SK-N-SH (cell line): ENCODE data around the gene IRF2BPL.

ENCODE experiments used
- EP300 ChIP-seq, 2 experiments: IDR thresholded peaks; 2 replicates each; pipeline versions ENCODE4 v1.4.0 to v1.6.1; 2012; ENCODE audit warnings: borderline replicate concordance in 1 of 2, low read depth in 1 of 2, low read length in 1 of 2
- FOSL2 ChIP-seq: IDR thresholded peaks from 2 replicates; pipeline ENCODE4 v1.4.0; 2012; ENCODE audit warnings: low read depth, mild to moderate bottlenecking, moderate library complexity, borderline replicate concordance
- FOXM1 ChIP-seq: IDR thresholded peaks from 2 replicates; pipeline ENCODE4 v1.4.0; 2012; ENCODE audit warnings: low read depth, mild to moderate bottlenecking
- POLR2AphosphoS5 ChIP-seq: IDR thresholded peaks from 2 replicates; pipeline ENCODE4 v1.6.1; 2012; ENCODE audit warnings: low read depth, low read length
- RAD21 ChIP-seq: IDR thresholded peaks from 2 replicates; pipeline ENCODE4 v1.6.1; 2012; ENCODE audit warnings: mild to moderate bottlenecking, low read length
- TCF12 ChIP-seq: IDR thresholded peaks from 2 replicates; pipeline ENCODE4 v1.4.0; 2012
- YY1 ChIP-seq: IDR thresholded peaks from 2 replicates; pipeline ENCODE4 v1.4.0; 2012; ENCODE audit warnings: low read depth, mild to moderate bottlenecking
- ZBTB33 ChIP-seq: IDR thresholded peaks from 2 replicates; pipeline ENCODE4 v1.4.0; 2012; ENCODE audit warnings: low read depth, borderline replicate concordance
- TF ChIP-seq, protein P1 (sequence below): fragments of 200-600 bp; sonication (generic); IDR thresholded peaks from 2 replicates; pipeline ENCODE4 v1.6.1; 2017; ENCODE audit warnings: antibody characterized with exemption, mild to moderate bottlenecking, moderate library complexity
- TF ChIP-seq, protein P2 (sequence below): IDR thresholded peaks from 2 replicates; pipeline ENCODE4 v1.4.0; 2012; ENCODE audit warnings: low read depth, borderline replicate concordance
- TF ChIP-seq, protein P3 (sequence below): fragments of 150-350 bp; IDR thresholded peaks from 2 replicates; pipeline ENCODE4 v1.6.1; 2017; ENCODE audit warnings: antibody characterized with exemption, low read length, low read depth, borderline replicate concordance

DNA sequence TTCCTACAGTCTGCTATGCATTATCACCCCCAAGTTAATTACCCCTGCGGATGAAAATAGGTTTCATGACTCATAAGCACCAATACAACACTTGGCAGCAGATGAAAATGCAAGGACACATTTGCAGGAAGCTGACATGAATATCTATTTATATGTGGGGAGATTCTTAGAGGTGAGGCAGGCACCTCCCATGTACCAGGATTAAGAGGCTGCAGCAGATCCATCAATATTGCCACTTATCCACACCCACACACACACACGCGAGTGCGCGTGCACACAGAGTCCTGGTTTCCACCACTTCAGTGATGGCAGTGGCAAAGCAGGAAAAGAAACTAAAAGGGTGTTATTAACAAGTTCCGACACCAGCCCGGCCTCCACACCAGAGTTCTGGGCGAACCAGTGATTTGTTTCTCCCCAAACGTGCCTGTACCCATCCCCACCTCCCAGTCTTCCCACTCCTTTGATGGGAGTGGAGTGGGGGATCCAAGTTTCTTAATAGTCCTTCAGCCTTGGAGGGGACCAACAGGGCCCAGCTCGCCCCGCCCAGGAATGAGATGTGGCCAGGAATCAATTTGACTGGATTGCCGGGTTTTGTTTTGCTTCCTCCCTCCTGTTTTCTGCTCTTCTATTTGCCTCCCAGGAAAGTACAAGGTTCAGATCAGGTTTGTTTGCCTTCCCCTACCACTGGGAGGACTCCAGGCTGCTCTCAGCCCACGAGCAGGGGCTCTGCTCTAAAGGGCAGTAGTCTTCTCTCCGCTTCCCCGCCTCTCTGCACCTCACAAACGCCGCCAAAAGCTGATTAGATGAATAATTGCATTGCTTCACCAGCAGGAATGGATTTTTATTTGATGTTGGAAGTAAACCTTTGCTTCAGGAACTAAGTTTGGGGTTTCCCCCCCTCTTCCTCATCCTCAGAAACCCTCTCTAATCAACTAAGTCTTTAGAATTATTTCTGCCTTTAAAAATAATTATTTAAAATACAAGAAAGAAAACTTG is 5.2 kb downstream of the IRF2BPL start:
- TF ChIP-seq, protein P1, sequence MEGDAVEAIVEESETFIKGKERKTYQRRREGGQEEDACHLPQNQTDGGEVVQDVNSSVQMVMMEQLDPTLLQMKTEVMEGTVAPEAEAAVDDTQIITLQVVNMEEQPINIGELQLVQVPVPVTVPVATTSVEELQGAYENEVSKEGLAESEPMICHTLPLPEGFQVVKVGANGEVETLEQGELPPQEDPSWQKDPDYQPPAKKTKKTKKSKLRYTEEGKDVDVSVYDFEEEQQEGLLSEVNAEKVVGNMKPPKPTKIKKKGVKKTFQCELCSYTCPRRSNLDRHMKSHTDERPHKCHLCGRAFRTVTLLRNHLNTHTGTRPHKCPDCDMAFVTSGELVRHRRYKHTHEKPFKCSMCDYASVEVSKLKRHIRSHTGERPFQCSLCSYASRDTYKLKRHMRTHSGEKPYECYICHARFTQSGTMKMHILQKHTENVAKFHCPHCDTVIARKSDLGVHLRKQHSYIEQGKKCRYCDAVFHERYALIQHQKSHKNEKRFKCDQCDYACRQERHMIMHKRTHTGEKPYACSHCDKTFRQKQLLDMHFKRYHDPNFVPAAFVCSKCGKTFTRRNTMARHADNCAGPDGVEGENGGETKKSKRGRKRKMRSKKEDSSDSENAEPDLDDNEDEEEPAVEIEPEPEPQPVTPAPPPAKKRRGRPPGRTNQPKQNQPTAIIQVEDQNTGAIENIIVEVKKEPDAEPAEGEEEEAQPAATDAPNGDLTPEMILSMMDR: peak; percentile 37; the same call in 1 of the 2 replicates
- TF ChIP-seq, protein P2, sequence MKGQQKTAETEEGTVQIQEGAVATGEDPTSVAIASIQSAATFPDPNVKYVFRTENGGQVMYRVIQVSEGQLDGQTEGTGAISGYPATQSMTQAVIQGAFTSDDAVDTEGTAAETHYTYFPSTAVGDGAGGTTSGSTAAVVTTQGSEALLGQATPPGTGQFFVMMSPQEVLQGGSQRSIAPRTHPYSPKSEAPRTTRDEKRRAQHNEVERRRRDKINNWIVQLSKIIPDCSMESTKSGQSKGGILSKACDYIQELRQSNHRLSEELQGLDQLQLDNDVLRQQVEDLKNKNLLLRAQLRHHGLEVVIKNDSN: no peak
- 0 out of 2 replicates have a peak, but pooled peaks have one; percentile 17 for TF ChIP-seq ZBTB33
- TF ChIP-seq POLR2AphosphoS5: no peak; the same call in 1 of the 2 replicates
- peak; percentile 43; the same call in 1 of the 2 replicates for TF ChIP-seq FOSL2
- no peak for TF ChIP-seq FOXM1
- TF ChIP-seq EP300 (IDR thresholded peaks at IDR 0.05; ENCODE audit: borderline replicate concordance in 1 of 2, low read depth in 1 of 2, low read length in 1 of 2): no peak
- TF ChIP-seq, protein P3, sequence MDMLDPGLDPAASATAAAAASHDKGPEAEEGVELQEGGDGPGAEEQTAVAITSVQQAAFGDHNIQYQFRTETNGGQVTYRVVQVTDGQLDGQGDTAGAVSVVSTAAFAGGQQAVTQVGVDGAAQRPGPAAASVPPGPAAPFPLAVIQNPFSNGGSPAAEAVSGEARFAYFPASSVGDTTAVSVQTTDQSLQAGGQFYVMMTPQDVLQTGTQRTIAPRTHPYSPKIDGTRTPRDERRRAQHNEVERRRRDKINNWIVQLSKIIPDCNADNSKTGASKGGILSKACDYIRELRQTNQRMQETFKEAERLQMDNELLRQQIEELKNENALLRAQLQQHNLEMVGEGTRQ: no peak
- no peak; the same call in 1 of the 2 replicates for TF ChIP-seq TCF12
- TF ChIP-seq RAD21: peak; percentile 50
- no peak for TF ChIP-seq YY1
